Activated T-cell treated with anti-CD3 and anti-CD28 coated beads for 4 hours (primary cell): ENCODE results near the gene GPR135.
"Not testable (repeated sequence)": the region's sequence is repeated elsewhere in the genome, so short reads cannot be mapped to it uniquely, and the experiment has no call there.

Experiments
- DNase-seq: peaks from one replicate; pipeline ENCODE4 v3.0.0-alpha.2; 2020

GPR135 gene

GRCh38 chr14:59464486-59465315 lies 479 bp downstream of the GPR135 start:
- no peak for DNase-seq

GRCh38 chr14:59463787-59464485 lies 1.2 kb downstream of the GPR135 start:
- no peak for DNase-seq

- DNase-seq = no peak
Measured at GRCh38 chr14:59461891-59462290, 3.3 kb downstream of the GPR135 start.

- no peak for DNase-seq
Measured at GRCh38 chr14:59460378-59460777, 4.8 kb downstream of the GPR135 start.

- DNase-seq = no peak
Measured at GRCh38 chr14:59458486-59458885, 6.7 kb downstream of the GPR135 start.

- DNase-seq = no peak
Measured at GRCh38 chr14:59455411-59455810, 9.8 kb downstream of the GPR135 start.

- DNase-seq = no peak
Measured at GRCh38 chr14:59454139-59454538, 11.0 kb downstream of the GPR135 start.

- DNase-seq = no peak
Measured at GRCh38 chr14:59451849-59452248, 13.3 kb downstream of the GPR135 start.

- no peak for DNase-seq
Measured at GRCh38 chr14:59450716-59451115, 14.5 kb downstream of the GPR135 start.

- DNase-seq = not testable (repeated sequence)
Measured at GRCh38 chr14:59448673-59449072, 16.5 kb downstream of the GPR135 start.

GRCh38 chr14:59439256-59439965 lies 25.8 kb downstream of the GPR135 start:
- no peak for DNase-seq

- no peak for DNase-seq
Measured at GRCh38 chr14:59438195-59438647, 27.0 kb downstream of the GPR135 start.

- no peak for DNase-seq
Measured at GRCh38 chr14:59435987-59436386, 29.2 kb downstream of the GPR135 start.

- no peak for DNase-seq
Measured at GRCh38 chr14:59435101-59435500, 30.1 kb downstream of the GPR135 start.

GRCh38 chr14:59429790-59430189 lies 35.4 kb downstream of the GPR135 start:
- DNase-seq = no peak

GRCh38 chr14:59428581-59429012 lies 36.6 kb downstream of the GPR135 start:
- DNase-seq = no peak

- DNase-seq = no peak
Measured at GRCh38 chr14:59427653-59428580, 37.3 kb downstream of the GPR135 start.

GRCh38 chr14:59425322-59425935 lies 39.8 kb downstream of the GPR135 start:
- DNase-seq = no peak

GRCh38 chr14:59424341-59425071 lies 40.7 kb downstream of the GPR135 start:
- no peak for DNase-seq

GRCh38 chr14:59422069-59422881 lies 42.9 kb downstream of the GPR135 start:
- DNase-seq = no peak
